Measurements from ENCODE around the gene ZNF625.

ZNF625 gene

GRCh38 chr19:12156223-12157058 lies at the start of gene ZNF625:
Gene ZNF625 (minus strand): TSS chr19:12156734. CDS start chr19:12156558, 176 bp downstream.
- peak; percentile 85 for DNase-seq (ENCODE audit: low spot score)

GRCh38 chr19:12205296-12205695 lies 48.8 kb upstream of the ZNF625 start:
- DNase-seq (ENCODE audit: low spot score) = no peak

GRCh38 chr19:12202250-12202649 lies 45.7 kb upstream of the ZNF625 start:
- DNase-seq (ENCODE audit: low spot score) = no peak

GRCh38 chr19:12199757-12200419 lies 43.4 kb upstream of the ZNF625 start:
- DNase-seq (ENCODE audit: low spot score) = no peak

GRCh38 chr19:12198136-12198535 lies 41.6 kb upstream of the ZNF625 start:
- DNase-seq (ENCODE audit: low spot score) = no peak

- DNase-seq (ENCODE audit: low spot score) = peak; percentile 77
These were observed 38.5 kb upstream of the ZNF625 start for GRCh38 chr19:12194827-12195731.

- DNase-seq (ENCODE audit: low spot score) = no peak
These were observed 31.1 kb upstream of the ZNF625 start for GRCh38 chr19:12187625-12188024.

GRCh38 chr19:12180377-12180776 lies 23.8 kb upstream of the ZNF625 start:
- no peak for DNase-seq (ENCODE audit: low spot score)

GRCh38 chr19:12166626-12167025 lies 10.1 kb upstream of the ZNF625 start:
- no peak for DNase-seq (ENCODE audit: low spot score)

- DNase-seq (ENCODE audit: low spot score) = no peak
These were observed 7.3 kb upstream of the ZNF625 start for GRCh38 chr19:12163826-12164225.

GRCh38 chr19:12162882-12163806 lies 6.6 kb upstream of the ZNF625 start, which contains the start of gene ZNF136:
Gene ZNF136 (plus strand): TSS chr19:12163096. CDS start chr19:12163204, 108 bp downstream.
- peak; percentile 92 for DNase-seq (ENCODE audit: low spot score)

GRCh38 chr19:12162513-12162881 lies 6.0 kb upstream of the ZNF625 start:
- no peak for DNase-seq (ENCODE audit: low spot score)

- DNase-seq (ENCODE audit: low spot score) = no peak
These were observed 3.4 kb upstream of the ZNF625 start for GRCh38 chr19:12159773-12160414.

- DNase-seq (ENCODE audit: low spot score) = no peak
These were observed 1.1 kb downstream of the ZNF625 start for GRCh38 chr19:12155324-12155860.

- no peak for DNase-seq (ENCODE audit: low spot score)
These were observed 11.2 kb downstream of the ZNF625 start for GRCh38 chr19:12145348-12145747.

- no peak for DNase-seq (ENCODE audit: low spot score)
These were observed 15.2 kb downstream of the ZNF625 start for GRCh38 chr19:12141405-12141736.

GRCh38 chr19:12140545-12141404 lies 15.8 kb downstream of the ZNF625 start:
- peak; percentile 86 for DNase-seq (ENCODE audit: low spot score)

GRCh38 chr19:12139885-12140544 lies 16.5 kb downstream of the ZNF625 start, which contains the start of gene ZNF20:
Gene ZNF20 (minus strand): TSS chr19:12140350. CDS start chr19:12140182, 168 bp downstream.
- DNase-seq (ENCODE audit: low spot score) = peak; percentile 95

GRCh38 chr19:12139269-12139668 lies 17.3 kb downstream of the ZNF625 start:
- no peak for DNase-seq (ENCODE audit: low spot score)
